Measurements from ENCODE around the gene EFCAB6.

The EFCAB6 gene

DNA sequence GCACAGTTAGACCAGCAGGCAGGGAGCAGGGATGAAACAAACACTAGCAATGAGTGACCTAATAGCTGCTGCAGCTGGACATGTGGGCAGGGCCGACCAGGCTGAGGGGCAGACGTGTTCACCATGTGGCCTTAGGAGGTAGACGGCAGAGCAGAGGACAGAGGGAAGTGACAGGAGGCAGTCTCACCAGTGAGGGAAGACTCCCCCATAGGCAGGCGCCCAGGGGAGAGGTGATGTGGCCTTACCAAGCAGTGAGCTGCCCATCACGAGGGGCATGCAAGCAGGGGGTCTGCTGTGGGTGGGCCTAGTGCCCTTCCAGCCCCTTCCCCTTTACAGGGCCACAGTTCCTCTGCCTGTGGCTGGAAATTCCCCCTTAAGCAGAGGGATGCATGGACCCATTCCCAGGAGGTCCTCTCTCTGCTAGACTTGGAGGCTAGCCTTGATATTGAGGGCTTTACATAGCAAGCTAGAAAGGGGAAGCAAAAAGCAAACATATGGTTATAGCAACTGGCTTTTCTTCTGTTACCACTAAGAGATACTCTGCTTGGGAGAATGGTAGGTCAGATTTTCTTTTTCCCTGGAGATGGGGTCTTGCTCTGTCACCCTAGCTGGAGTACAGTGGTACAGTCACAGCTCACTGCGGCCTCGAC, 332.7 kb downstream of the EFCAB6 start:
- no peak for DNase-seq (ENCODE audit: low read depth in 2 of 2)

Measured in stimulated activated CD4-positive, alpha-beta T cell treated with anti-CD3 and anti-CD28 coated beads, Interleukin-1b, Interleukin-23, amount 100 ng/mL, for 1 hour (primary cell).